GM12801 (cell line): ENCODE measurements around the gene FRY.

Experiments used
- TF ChIP-seq, protein P1 (sequence below): IDR thresholded peaks from one replicate; pipeline ENCODE4 v1.5.1; 2011; ENCODE audit warnings: control low read depth; ENCODE audit not compliant: insufficient read length; ENCODE audit errors: extremely low read depth

The FRY gene

DNA sequence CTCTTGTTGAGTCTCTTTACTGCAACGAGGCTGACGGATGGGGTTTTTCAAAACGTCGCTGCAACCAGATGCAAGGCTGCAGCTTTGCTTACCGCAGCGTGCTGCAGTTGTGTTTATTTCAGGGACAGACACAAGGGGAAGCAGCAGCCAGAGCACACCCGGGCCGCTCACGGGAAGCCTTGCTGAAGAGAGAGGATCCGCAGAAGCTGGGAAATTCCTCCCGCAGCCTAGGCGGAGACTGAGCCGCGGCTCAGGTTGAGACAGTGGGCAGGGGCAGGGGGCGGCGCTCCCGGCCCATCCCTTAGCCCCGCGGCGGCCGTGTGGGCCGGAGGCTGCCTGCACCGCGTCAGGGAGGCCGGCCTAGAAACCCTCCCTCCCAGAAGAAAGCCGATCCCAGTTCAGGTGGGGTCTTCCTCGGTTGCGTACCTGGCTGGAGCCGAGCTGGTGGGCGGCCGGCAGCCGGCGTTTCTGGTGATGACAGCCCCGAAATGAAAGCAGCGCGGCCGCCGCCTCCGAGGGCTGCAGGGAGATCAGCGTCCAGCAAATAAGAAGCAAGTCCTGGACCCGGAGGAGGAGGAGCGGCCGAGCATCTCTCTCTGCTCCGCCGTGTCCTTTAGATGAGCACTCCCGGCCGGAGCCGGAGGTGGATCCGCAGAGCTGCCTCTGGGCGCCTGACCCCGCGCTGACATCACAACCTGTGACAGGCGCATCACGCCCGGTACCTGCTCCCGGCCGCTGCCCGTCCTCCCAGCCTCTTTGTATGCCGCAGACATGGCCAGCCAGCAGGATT, at the start of gene FRY:
Gene FRY, plus strand, starts transcription at position 750 of the 790 bp plus-strand sequence. Its CDS starts 22 bp downstream, at position 772.
- TF ChIP-seq, protein P1, sequence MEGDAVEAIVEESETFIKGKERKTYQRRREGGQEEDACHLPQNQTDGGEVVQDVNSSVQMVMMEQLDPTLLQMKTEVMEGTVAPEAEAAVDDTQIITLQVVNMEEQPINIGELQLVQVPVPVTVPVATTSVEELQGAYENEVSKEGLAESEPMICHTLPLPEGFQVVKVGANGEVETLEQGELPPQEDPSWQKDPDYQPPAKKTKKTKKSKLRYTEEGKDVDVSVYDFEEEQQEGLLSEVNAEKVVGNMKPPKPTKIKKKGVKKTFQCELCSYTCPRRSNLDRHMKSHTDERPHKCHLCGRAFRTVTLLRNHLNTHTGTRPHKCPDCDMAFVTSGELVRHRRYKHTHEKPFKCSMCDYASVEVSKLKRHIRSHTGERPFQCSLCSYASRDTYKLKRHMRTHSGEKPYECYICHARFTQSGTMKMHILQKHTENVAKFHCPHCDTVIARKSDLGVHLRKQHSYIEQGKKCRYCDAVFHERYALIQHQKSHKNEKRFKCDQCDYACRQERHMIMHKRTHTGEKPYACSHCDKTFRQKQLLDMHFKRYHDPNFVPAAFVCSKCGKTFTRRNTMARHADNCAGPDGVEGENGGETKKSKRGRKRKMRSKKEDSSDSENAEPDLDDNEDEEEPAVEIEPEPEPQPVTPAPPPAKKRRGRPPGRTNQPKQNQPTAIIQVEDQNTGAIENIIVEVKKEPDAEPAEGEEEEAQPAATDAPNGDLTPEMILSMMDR = no peak

DNA sequence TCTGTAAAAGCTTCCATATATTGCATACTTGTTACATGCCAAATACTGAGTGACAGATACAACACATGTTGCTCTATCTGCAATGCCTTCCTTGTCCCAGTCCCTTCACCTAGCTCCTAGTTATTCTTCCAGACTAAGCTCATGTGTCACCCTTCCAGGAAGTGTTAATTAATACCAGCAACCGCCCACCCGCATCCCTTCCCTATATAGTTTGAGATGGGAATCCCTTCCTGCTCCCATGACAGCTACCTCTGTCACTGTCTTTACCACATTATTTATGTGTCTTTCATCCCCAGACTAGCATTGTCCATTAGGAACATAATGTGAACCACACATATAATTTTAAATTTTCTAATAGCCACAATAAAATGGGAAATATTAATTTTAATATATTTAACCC, 49.5 kb upstream of the FRY start:
- TF ChIP-seq, protein P1 = no peak

DNA sequence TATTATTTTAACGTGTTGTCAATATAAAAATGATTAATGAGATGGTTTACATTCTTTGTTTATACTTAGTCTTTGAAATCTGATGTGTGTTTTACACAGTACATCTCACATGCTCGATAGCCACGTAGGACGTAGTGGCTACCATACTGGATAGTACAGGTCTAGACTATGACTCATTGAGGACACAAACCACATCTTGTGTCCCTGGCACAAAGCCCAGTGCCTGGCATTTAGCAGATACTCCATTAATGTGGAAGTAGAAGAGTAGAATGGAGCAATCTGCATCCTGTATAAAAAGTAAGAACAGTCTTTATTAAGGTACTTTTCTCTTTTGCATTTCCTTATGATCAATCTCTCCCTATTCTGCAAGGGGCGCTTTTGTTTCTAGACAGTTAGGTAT, 49.0 kb upstream of the FRY start:
- TF ChIP-seq, protein P1 = no peak

DNA sequence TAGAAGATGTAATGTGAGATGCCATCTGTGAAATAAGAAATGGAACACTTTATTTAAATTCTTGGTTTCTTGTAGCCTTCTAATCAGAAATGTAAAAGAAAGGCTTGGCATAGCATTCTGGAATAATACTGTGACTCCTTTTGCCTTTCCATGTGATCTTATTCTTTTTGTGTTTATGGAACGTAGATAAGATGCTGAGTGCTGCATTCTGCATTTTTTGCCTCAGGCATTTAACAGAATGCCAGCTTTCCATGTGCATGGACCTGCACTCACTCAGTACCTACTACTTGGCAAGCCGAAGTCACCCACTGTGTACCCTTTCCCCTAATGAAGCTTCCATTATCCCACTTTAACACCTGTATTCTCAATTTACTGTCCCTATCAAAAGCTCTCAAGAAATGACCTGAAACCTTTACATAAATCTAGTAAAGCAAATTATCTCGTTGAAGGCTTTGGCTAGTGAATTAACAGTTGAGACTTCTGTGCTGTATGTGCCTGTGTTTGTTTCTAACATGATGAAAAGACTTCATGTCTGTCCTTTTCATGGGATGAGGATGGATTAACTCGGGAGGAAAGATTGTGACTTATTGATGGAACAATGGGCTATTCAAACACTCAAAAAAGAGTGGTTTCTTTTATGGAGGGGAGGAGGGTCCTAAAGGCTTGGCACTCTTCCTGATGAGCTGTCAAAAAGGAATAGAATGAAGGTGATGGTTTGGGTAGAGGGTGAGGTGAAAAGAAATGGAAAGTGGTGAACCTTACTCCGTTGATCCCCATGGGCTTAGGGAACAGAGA, 44.7 kb upstream of the FRY start:
- TF ChIP-seq, protein P1 = no peak

DNA sequence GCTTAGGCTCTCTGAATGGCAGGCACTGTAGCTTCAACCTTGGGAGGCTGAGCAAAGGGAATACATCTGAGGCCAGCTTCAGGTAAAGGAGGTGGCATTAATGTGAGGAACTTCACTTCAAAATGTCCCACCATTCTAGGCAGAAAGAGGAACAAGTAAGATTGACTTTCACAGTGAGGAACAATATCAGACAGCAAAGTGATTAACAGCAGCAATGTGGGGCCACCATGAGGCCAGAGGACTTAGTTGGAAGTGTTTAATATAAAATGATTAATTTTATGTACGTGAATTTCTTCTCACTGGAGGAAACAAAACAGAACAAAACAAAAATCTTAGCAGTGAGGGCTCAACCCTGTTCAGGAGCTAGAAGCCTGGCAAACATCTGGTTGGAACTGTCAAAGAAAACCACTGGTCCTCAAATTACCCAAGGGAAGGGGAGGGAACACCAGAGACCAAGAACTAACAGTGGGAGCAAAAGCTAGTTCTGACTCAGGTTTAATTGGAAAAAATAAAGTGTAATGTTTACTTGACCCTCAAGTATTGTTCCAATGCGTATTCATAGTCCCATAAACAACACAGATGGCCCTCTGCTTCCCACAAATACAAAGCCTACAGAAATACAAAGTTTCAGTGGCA, 43.9 kb upstream of the FRY start:
- TF ChIP-seq, protein P1 = no peak

DNA sequence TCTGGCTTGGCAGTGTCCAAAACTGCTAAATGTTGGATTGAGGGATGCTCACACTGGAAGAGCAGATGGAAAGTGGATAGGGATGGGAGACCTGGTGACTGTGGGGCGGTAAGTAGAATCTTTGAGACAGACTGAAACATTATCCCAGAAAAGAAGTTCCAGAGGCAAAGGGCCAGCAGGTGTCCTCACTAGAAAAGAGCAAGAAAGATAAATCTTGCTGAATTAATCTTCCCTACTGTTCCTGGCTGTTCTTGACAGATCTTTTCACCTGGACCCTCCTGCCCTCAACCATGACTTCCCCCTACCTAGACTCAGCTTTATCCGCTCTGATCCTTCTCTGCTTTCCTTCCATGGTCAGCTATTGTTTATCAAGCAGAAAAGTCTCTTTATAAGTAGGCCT, 35.0 kb upstream of the FRY start:
- TF ChIP-seq, protein P1 = no peak

DNA sequence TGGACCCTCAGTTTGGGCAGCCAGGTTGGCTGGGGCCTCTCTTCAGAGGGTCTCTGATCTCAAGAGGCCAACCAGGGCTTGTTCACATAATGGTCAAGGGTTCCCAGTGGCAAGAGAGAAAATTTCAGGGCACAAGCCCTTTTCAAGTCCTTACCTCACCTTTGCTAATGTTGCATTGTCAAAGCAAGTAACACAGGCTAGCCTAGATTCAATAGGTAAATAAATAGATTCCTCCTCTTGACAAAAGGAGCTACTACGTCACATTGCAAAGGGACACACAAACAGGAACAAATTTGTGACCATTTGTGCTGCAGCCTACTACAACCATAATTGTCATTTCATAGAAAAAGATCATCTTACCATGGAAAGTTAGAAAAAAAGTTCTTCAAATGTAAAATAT, 33.9 kb upstream of the FRY start:
- TF ChIP-seq, protein P1 = no peak
